Prostate gland (tissue), 2 donors: ENCODE measurements around the gene NTMT1.

Experiments
- POLR2A ChIP-seq: fragments of 450-650 bp; IDR thresholded peaks from one replicate; pipeline ENCODE4 v1.6.1; 2016; ENCODE audit warnings: antibody characterized with exemption, mild to moderate bottlenecking
- TF ChIP-seq, protein P1 (sequence below), 4 experiments: fragments of 200-600 bp in 2 of 4; fragments of 450-650 bp in 2 of 4; sonication (generic) in 2 of 4; IDR thresholded peaks; 1 replicate in 3 of 4; 2 replicates in 1 of 4; pipeline ENCODE4 v1.5.1; 2016 to 2019; ENCODE audit warnings: antibody characterized with exemption in 4 of 4, mild to moderate bottlenecking in 2 of 4, moderate library complexity in 2 of 4

DNA sequence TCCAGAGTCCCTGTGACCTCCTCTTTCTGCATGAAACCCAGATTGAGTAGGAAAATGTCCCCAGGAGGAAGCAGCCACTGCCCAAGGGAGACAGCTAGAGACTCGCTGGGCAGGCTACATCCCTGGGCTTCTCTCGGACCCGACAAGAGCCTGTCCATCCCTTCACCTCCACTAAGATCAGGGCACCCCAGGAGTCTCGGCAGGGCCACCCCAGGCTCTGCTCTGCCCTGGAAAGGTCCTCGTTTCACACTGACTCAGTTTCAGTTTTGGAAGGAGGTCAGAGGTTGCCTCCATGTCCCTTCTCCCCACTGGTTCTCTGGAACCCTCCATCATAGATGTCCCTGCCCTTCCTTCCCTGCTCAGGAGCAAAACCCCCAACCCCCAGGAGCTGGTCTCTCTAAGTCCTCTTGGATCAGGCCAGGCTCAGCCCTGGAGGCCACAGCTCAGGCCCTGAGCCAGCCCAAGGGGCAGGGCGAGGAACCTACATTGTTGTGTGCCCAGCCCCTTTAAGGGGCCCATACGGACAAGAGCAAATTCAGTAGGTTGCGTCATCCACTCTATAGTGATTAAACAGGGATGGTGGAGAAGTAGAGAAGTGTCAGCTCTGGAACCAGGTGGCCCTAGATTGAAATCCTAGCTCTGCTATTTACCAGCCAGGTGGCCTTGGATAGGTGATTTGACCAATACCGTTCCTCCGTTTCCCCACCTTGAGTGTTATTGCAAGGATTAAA lies 42.5 kb upstream of the NTMT1 start:
- TF ChIP-seq, protein P1, sequence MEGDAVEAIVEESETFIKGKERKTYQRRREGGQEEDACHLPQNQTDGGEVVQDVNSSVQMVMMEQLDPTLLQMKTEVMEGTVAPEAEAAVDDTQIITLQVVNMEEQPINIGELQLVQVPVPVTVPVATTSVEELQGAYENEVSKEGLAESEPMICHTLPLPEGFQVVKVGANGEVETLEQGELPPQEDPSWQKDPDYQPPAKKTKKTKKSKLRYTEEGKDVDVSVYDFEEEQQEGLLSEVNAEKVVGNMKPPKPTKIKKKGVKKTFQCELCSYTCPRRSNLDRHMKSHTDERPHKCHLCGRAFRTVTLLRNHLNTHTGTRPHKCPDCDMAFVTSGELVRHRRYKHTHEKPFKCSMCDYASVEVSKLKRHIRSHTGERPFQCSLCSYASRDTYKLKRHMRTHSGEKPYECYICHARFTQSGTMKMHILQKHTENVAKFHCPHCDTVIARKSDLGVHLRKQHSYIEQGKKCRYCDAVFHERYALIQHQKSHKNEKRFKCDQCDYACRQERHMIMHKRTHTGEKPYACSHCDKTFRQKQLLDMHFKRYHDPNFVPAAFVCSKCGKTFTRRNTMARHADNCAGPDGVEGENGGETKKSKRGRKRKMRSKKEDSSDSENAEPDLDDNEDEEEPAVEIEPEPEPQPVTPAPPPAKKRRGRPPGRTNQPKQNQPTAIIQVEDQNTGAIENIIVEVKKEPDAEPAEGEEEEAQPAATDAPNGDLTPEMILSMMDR (IDR thresholded peaks at IDR 0.05): no peak
- no peak for TF ChIP-seq POLR2A
